ENCODE data around the gene KIAA1755. TPM values are rescaled to one million over a fixed set of nuclear protein-coding genes. Genes with fewer than 3 reads are reported as not detected.

Gene KIAA1755
- total RNA-seq, 4 donors from 2014 or later = 0.12 to 3.4 (median 0.39) TPM

DNA sequence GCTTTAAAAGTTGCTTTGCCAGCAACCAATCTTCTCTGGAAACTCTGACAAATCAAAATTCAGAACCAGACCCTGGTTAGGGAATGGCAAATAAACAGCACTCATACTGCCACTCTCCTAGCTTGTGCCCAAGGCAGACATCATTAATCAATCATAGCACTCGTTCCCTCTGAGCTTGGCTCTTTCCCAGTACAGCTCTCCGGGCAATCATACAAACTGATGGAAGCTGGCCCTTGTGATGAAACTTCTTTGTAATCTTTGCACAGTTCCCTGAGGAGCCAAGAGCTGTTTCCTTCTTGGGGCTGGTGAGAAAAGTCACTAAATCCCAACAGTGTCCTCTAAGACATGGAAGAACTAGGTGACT is 34.7 kb downstream of the KIAA1755 start:
- Histone ChIP-seq H3K9me3 (no peaks in the 10 kb centered on the region), H3K4me3 (no peak overlapping the region), H3K4me1 (peaks cover 2 to 23% (median 6%) of the 10 kb centered on the region in 3 donors), H3K27ac (no peak overlapping the region), H3K27me3 (no peaks in the 10 kb centered on the region), H3K36me3 (peaks cover 0 to 5% (median 0%) of the 10 kb centered on the region in 3 donors)
- 30 to 47% methylated on average over 2 of the region's 2 CpGs for WGBS, 2 donors
- DNase-seq = no peak
- intact Hi-C loops (cut with DNase I) = no loop called here
- TF ChIP-seq POLR2A (IDR thresholded peaks at IDR 0.05) = no peak
- TF ChIP-seq, protein P1, sequence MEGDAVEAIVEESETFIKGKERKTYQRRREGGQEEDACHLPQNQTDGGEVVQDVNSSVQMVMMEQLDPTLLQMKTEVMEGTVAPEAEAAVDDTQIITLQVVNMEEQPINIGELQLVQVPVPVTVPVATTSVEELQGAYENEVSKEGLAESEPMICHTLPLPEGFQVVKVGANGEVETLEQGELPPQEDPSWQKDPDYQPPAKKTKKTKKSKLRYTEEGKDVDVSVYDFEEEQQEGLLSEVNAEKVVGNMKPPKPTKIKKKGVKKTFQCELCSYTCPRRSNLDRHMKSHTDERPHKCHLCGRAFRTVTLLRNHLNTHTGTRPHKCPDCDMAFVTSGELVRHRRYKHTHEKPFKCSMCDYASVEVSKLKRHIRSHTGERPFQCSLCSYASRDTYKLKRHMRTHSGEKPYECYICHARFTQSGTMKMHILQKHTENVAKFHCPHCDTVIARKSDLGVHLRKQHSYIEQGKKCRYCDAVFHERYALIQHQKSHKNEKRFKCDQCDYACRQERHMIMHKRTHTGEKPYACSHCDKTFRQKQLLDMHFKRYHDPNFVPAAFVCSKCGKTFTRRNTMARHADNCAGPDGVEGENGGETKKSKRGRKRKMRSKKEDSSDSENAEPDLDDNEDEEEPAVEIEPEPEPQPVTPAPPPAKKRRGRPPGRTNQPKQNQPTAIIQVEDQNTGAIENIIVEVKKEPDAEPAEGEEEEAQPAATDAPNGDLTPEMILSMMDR (IDR thresholded peaks at IDR 0.05) = no peak

DNA sequence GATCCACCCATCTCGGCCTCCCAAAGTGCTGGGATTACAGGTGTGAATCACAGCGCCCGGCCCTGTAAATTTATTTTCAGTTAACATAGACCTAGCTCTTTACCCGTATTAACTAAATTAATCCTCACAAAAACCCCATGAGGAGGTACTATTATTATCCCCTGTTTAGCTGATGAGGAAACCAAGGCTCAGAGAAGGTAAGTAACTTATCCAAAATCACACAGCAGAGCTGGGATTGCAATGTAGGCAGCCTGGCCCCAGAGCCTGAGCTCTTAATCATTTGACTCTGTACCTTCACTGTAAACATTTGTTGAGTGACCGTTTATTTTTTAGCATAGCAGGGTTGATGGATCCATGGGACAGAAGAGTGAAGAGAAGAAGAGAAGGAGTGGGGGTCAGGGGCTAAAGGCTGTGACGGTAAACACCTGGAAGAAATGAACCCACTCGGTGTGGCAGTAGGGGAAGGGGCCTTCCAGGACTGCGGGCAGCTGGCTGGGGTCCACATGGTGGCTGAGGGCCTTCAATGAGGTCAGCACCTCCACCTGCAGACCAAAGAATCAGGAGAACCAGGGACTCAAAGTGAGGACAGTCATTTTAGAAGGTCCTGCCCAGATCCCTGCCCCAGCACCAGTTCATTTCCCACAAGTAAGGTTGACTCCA is 35.2 kb downstream of the KIAA1755 start:
- Histone ChIP-seq H3K9me3 (no peaks in the 10 kb centered on the region), H3K4me3 (no peak overlapping the region), H3K27me3 (no peaks in the 10 kb centered on the region), H3K36me3 (peaks cover 0 to 5% (median 0%) of the 10 kb centered on the region in 3 donors), H3K4me1 (peaks cover 2 to 25% (median 6%) of the 10 kb centered on the region in 3 donors), H3K27ac (no peak overlapping the region)
- 79% methylated on average over 8 of the region's 8 CpGs for WGBS, 2 donors
- intact Hi-C loops (cut with DNase I) = no loop called here
- no peak for DNase-seq
- TF ChIP-seq POLR2A (IDR thresholded peaks at IDR 0.05) = no peak
- TF ChIP-seq, protein P1 (IDR thresholded peaks at IDR 0.05) = no peak

DNA sequence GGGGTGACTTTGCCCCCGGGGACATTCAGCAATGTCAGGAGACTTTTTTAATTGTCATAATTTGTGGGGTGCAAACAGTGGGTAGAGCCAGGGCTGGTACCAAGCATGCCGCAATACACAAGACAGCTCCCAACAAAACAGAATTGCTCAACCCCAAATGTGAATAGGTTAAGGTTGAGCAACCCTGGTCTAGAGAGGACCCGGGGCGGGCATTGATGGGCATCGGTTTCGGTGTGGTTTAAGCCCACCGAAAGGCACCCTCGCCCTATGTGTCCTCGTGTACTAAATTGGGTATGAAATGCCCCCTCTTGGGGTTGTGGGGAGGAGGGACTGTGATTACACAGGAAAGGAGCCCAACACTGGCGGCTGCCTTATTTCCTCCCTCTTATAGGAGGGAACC is 36.0 kb downstream of the KIAA1755 start:
- intact Hi-C loops (cut with DNase I) = loop anchor here (5.0 kb wide), 1 partner anchor 162 kb away; no protein-coding TSS in a partner anchor
- Histone ChIP-seq H3K36me3 (peaks cover 0 to 5% (median 0%) of the 10 kb centered on the region in 3 donors), H3K4me3 (no peak overlapping the region), H3K4me1 (peaks cover 2 to 25% (median 6%) of the 10 kb centered on the region in 3 donors), H3K27me3 (no peaks in the 10 kb centered on the region), H3K27ac (no peak overlapping the region), H3K9me3 (no peaks in the 10 kb centered on the region)
- 81% methylated on average over 10 of the region's 10 CpGs for WGBS, 2 donors
- DNase-seq = no peak
- no peak for TF ChIP-seq POLR2A (IDR thresholded peaks at IDR 0.05)
- TF ChIP-seq, protein P1 (IDR thresholded peaks at IDR 0.05) = no peak

DNA sequence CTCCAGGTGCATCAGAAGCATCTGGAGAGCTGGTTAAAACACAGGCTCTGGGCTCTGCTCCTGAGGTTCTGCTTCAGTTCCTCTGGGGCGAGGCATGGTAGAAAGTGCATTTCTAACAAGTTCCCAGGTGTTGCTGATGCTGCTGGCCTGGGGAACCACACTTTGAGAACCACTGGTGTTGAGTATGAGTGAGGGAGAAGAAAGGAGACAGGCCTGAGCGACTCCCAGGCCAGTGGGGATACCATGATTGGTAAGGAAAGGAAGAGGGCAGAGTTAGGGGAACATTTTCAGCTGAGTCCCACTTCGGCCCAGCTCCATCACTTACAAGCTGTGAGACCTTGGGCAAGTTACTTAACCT is 36.8 kb downstream of the KIAA1755 start:
- TF ChIP-seq, protein P1 (IDR thresholded peaks at IDR 0.05) = no peak
- TF ChIP-seq POLR2A (IDR thresholded peaks at IDR 0.05) = no peak
- intact Hi-C loops (cut with DNase I) = loop anchor here (5.0 kb wide), 1 partner anchor 161 kb away; no protein-coding TSS in a partner anchor
- Histone ChIP-seq H3K27ac (no peak overlapping the region), H3K36me3 (peaks cover 0 to 5% (median 0%) of the 10 kb centered on the region in 3 donors), H3K9me3 (no peaks in the 10 kb centered on the region), H3K4me1 (peaks cover 2 to 25% (median 6%) of the 10 kb centered on the region in 3 donors), H3K4me3 (no peak overlapping the region), H3K27me3 (no peaks in the 10 kb centered on the region)
- 72 to 86% methylated on average over 3 of the region's 3 CpGs for WGBS, 2 donors
- DNase-seq = no peak

DNA sequence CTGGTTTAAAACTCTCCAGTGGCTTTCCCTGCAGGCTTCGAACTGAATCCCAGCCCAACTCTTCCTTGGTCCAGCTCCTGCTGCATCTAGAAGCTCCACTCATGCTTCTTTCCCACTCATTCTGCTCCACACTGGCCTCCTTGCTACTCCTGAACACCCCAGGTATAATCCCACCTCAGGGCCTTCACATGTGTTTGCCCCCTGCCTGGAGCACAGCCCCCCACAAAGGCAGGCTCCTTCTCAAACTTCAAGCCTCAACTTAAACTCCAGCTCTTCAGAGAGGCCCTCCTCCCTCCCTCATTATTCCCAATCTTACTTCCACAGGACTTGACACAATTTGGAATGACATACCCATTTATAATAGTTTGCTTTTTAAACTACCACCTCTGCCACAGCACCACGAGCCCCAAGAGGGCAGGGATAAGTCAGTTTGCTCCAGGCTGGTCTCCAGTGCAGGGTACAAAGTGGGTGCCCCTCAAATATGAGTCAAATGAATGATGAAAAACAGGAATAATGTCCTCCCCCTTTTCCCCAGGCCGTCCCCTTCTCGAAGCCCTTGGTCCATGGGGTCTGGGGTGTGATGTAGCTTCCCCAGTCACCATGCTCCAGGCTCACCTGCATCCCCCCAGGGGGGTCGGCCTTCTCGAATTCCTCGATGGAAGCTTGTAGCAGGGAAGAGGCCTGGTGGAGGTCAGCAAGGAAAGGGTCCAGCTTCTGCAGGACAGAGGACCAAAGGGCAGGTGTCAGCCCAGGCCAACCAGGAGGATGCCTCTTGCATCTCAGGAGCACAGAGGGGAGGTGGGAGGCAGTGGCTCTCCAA is 37.4 kb downstream of the KIAA1755 start:
- H3K4me3 ChIP-seq = no peak overlapping the region
- peaks cover 0 to 5% (median 0%) of the 10 kb centered on the region in 3 donors for H3K36me3 ChIP-seq
- H3K27ac ChIP-seq = no peak overlapping the region
- intact Hi-C loops (cut with DNase I) = loop anchor here (5.0 kb wide), 1 partner anchor 161 kb away; no protein-coding TSS in a partner anchor
- no peaks in the 10 kb centered on the region for H3K9me3 ChIP-seq
- no peaks in the 10 kb centered on the region for H3K27me3 ChIP-seq
- H3K4me1 ChIP-seq = peaks cover 2 to 26% (median 6%) of the 10 kb centered on the region in 3 donors
- 12 to 43% methylated on average over 2 to 3 of the region's 7 CpGs for WGBS, 2 donors
- TF ChIP-seq POLR2A (IDR thresholded peaks at IDR 0.05) = no peak
- TF ChIP-seq, protein P1 (IDR thresholded peaks at IDR 0.05) = peak in 1 of 6 experiments; percentile 13
- DNase-seq = no peak
